Erythroblast (primary cell): Measurements from ENCODE around the gene CD8B.

Experiments used
- DNase-seq, 2 experiments: peaks; one replicate each; lab custom pipeline; 2025; lab: John Stamatoyannopoulos, UW
- GATA1 ChIP-seq: IDR thresholded peaks from 2 replicates; pipeline ENCODE4 v1.6.1; 2011; ENCODE audit warnings: low read depth, mild to moderate bottlenecking, control low read depth, low read length, moderate library complexity
- POLR2A ChIP-seq: IDR thresholded peaks from 2 replicates; pipeline ENCODE4 v1.6.1; 2011; ENCODE audit warnings: mild to moderate bottlenecking, low read length

Gene CD8B

DNA sequence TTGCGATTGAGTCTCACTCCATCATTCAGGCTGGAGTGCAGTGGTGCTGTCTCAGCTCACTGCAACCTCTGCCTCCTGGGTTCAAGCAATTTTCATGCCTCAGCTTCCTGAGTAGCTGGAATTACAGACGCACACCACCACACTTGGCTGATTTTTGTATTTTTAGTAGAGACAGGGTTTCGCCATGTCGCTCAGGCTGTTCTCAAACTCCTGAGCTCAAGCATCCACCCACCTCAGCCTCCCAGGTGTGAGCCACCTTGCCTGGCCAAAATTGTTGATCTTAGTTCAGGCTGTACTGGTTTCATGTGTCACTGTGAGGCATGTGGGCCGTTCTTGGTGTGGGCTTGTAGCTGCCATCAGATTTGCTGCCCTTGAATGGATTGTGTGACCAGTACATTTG is 89.1 kb downstream of the CD8B start:
- TF ChIP-seq GATA1 (no peak), POLR2A (no peak)
- no peak for DNase-seq

DNA sequence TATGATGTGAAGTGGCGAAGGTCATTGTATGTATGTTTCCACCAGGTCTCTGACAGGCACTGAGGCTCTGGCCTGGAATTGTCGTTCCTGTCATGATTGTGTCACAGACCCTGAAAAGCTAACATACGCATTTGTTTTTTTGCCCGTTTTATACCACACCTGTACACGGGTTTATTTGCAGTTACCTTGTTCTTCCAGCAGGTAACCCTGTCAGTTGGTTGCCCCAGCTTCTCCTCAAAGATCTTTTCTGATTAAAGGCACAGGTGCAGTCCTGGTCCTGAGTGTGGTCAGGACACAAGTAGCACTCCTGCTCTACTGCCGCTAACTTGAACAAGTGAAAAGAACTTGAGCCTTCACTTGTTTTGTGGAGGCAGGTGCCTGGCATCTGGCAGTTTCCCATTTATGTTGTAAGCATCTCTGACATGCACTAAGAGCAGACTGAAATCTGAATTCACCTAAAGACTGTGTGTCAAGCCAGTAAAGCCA is 90.8 kb downstream of the CD8B start:
- no peak for TF ChIP-seq GATA1
- TF ChIP-seq POLR2A = no peak
- no peak for DNase-seq

DNA sequence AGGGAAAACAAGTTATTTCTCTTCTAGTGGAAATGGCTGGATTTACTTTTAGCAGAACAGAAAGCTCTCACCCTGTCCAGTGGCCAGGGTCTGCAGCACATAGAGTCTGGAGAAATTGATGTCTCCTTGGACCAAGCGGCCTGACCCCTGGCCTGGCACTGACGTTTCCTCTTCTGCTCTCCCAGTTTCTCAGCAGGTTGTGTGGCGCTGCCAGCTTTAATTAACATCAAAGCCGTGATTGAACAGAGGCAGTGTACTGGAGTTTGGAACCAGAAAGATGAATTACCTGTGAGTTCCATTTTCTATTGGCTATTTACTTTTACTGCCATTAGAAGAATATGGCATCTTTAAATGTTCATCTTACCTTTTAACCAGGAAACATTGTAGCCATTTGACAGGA is 91.8 kb downstream of the CD8B start:
- no peak for DNase-seq
- TF ChIP-seq GATA1 (no peak), POLR2A (no peak)

DNA sequence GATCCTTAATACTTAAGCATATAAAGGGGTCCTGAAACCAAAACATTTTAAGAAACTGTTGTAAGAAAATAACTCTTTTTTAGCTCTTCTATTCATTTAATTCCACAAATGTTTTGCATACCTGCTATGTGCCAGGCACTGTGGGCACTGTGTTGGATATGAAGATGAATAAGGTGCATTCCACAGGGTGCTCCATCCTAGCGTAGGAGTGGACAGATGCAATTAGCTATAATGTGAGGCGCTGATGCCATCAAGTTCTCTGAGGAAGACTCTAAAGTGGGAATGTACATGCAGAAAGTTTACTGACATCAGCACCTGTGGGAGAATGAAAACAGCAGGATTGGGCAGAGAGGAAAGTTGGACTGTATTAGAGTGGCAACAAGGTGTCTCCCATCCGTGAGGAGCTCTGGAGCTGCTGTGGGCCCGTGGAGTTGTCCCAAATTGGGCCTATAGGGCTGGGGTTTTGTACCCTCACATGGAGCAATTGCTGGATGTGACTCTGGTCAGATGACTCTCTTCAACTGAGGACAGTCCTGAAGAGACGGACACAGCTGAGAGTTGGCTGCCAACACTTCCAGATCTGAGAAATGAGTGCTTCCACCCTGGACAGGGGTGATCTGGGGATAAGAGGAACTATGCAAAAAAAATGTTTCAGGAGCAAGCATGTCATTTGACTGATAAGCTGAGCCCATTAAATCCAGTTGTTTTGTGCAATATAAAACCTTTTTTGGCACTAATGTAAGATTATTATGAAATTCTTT is 93.3 kb downstream of the CD8B start:
- TF ChIP-seq GATA1 (no peak), POLR2A (no peak)

More for the DNA sequence above, 93.3 kb downstream of the CD8B start:
- no peak for DNase-seq
